MM.1S (cell line): ENCODE measurements around the gene PPP2R5E.

Experiments
- DNase-seq: peaks from one replicate; pipeline ENCODE4 v3.0.0-alpha.2; 2015
- H2AFZ ChIP-seq: fragments of 300-600 bp; sonication (generic); 2 replicates; pipeline ENCODE4 v1.6.0; 2016; ENCODE audit warnings: antibody characterized with exemption, low read length
- H3F3A ChIP-seq: fragments of 300-600 bp; sonication (generic); 2 replicates; pipeline ENCODE4 v1.6.1; 2016; ENCODE audit warnings: mild to moderate bottlenecking, antibody characterized with exemption, low read length, moderate library complexity, mixed read lengths; ENCODE audit not compliant: insufficient read depth
- H3K27ac ChIP-seq: fragments of 300-600 bp; sonication (generic); 2 replicates; pipeline ENCODE4 v1.5.1; 2016; ENCODE audit warnings: mild to moderate bottlenecking, low read length
- H3K27me3 ChIP-seq: fragments of 300-600 bp; sonication (generic); replicated peaks from 2 replicates; pipeline ENCODE4 v1.6.0; 2016; ENCODE audit warnings: low read length; ENCODE audit not compliant: insufficient read depth
- H3K36me3 ChIP-seq: fragments of 300-600 bp; sonication (generic); replicated peaks from 2 replicates; pipeline ENCODE4 v1.6.1; 2016; ENCODE audit warnings: mild to moderate bottlenecking, low read length, mixed read lengths; ENCODE audit not compliant: insufficient read depth
- H3K4me1 ChIP-seq: fragments of 300-600 bp; sonication (generic); 2 replicates; pipeline ENCODE4 v1.6.1; 2016; ENCODE audit warnings: low read length, mixed read lengths
- H3K4me2 ChIP-seq: fragments of 300-600 bp; sonication (generic); 2 replicates; pipeline ENCODE4 v1.6.0; 2016; ENCODE audit warnings: low read depth, low read length
- H3K4me3 ChIP-seq: fragments of 300-600 bp; sonication (generic); 2 replicates; pipeline ENCODE4 v1.5.1; 2016; ENCODE audit warnings: low read length, mixed read lengths
- H3K79me2 ChIP-seq: fragments of 300-600 bp; sonication (generic); 2 replicates; pipeline ENCODE4 v1.6.1; 2016; ENCODE audit warnings: mixed run types, low read length, mixed read lengths
- H3K9ac ChIP-seq: fragments of 300-600 bp; sonication (generic); 2 replicates; pipeline ENCODE4 v1.6.1; 2016; ENCODE audit warnings: low read length, mixed read lengths
- H3K9me2 ChIP-seq: fragments of 300-600 bp; sonication (generic); replicated peaks from 2 replicates; pipeline ENCODE4 v1.6.1; 2016; ENCODE audit warnings: mild to moderate bottlenecking, low read length, mixed read lengths; ENCODE audit not compliant: insufficient read depth
- H3K9me3 ChIP-seq: fragments of 300-600 bp; sonication (generic); replicated peaks from 2 replicates; pipeline ENCODE4 v1.6.1; 2016; ENCODE audit warnings: mild to moderate bottlenecking, low read length, mixed read lengths; ENCODE audit not compliant: insufficient read depth
- H4K20me1 ChIP-seq: fragments of 300-600 bp; sonication (generic); 2 replicates; pipeline ENCODE4 v1.6.1; 2016; ENCODE audit warnings: mild to moderate bottlenecking, low read length, moderate library complexity, mixed read lengths; ENCODE audit not compliant: insufficient read depth
- EZH2 ChIP-seq: fragments of 300-600 bp; sonication (generic); optimal IDR thresholded peaks from 2 replicates; pipeline ENCODE3; 2017; ENCODE audit warnings: low read depth, mild to moderate bottlenecking, antibody characterized with exemption, low read length, mixed read lengths
- EZH2phosphoT487 ChIP-seq: fragments of 300-600 bp; sonication (generic); IDR thresholded peaks from 2 replicates; pipeline ENCODE4 v1.6.1; 2018; ENCODE audit warnings: antibody characterized with exemption, low read length
- TF ChIP-seq, protein P1 (sequence below): fragments of 300-600 bp; sonication (generic); IDR thresholded peaks from 2 replicates; pipeline ENCODE4 v1.5.1; 2016; ENCODE audit warnings: antibody characterized with exemption, low read length, mixed read lengths

PPP2R5E gene

DNA sequence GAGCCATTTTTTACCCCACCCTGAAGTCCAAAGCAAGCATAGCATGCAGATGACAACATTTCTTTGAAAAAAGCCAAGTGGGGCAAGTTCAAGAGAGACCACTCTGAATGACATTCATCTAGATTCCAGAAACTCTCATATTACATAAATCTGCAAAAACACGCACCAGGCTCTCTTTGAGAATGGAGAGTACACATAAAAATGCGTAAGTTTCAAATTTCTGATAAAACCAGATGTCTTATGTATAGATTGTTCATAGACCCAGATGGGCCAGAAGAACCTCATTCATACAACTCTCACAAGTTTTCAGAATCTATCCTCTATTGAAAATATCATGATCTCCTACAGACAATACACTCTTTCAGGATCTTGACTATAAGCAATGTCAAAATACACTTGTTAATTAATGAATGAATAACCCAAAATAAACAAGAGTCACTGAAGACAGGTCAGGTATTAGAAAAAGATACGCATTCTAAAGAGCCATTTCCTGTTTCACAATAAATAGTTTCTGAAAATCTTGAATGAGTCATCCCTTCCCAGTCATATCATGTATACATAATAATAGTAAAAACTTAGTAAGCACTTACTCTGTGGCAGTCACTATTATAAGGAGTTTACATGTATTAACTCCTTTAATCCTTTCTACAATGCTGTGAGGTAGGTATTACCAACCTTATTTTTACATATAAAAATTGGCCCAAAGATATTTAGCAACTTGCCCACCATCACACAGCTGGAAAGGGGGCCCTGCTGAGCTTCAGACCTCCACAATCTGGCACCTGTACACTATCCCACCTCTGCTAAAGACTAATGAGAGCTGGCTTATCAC is 72.0 kb downstream of the PPP2R5E start:
- peak; percentile 65 for DNase-seq
- Histone ChIP-seq H3K9ac (peak overlapping the region; percentile 61), H3K36me3 (no peaks in the 10 kb centered on the region), H2AFZ (no peak overlapping the region), H3K4me3 (peak overlapping the region; percentile 29; the same call in 1 of the 2 replicates), H3K79me2 (peaks cover 75% of the 10 kb centered on the region), H3K4me1 (peaks cover 58% of the 10 kb centered on the region), H3K9me3 (no peaks in the 10 kb centered on the region), H3K27ac (peak overlapping the region; percentile 96), H3K4me2 (peak overlapping the region; percentile 85), H4K20me1 (no peaks in the 10 kb centered on the region), H3K9me2 (no peaks in the 10 kb centered on the region), H3F3A (peaks cover 21% of the 10 kb centered on the region), H3K27me3 (no peaks in the 10 kb centered on the region)
- TF ChIP-seq EZH2phosphoT487 (no peak), EZH2 (no peak)
- TF ChIP-seq, protein P1, sequence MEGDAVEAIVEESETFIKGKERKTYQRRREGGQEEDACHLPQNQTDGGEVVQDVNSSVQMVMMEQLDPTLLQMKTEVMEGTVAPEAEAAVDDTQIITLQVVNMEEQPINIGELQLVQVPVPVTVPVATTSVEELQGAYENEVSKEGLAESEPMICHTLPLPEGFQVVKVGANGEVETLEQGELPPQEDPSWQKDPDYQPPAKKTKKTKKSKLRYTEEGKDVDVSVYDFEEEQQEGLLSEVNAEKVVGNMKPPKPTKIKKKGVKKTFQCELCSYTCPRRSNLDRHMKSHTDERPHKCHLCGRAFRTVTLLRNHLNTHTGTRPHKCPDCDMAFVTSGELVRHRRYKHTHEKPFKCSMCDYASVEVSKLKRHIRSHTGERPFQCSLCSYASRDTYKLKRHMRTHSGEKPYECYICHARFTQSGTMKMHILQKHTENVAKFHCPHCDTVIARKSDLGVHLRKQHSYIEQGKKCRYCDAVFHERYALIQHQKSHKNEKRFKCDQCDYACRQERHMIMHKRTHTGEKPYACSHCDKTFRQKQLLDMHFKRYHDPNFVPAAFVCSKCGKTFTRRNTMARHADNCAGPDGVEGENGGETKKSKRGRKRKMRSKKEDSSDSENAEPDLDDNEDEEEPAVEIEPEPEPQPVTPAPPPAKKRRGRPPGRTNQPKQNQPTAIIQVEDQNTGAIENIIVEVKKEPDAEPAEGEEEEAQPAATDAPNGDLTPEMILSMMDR, result no peak

DNA sequence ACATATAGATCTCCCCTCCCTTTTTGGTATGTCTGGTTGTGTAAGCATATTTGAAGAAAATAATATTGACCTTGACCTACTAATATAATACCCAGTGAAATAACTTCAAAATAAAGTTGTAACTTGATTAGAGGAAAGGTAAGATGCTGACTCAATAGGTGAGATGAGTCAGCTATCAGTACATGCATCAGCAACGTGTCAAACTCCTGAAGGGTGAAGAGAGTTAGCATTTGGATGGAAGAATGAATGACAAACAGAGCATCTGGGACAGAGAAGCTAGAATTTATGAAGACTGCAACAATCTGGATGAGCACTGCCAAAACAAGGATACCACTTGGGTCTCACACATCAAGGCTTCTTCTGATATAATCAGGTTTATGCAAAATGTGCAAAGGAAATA is 74.9 kb downstream of the PPP2R5E start:
- Histone ChIP-seq H3K4me2 (no peak overlapping the region), H2AFZ (no peak overlapping the region), H3K36me3 (no peaks in the 10 kb centered on the region), H4K20me1 (no peaks in the 10 kb centered on the region), H3K27ac (no peak overlapping the region), H3K4me1 (peaks cover 40% of the 10 kb centered on the region), H3K9ac (no peak overlapping the region), H3K9me3 (no peaks in the 10 kb centered on the region), H3K4me3 (no peak overlapping the region), H3K79me2 (peaks cover 64% of the 10 kb centered on the region), H3K27me3 (no peaks in the 10 kb centered on the region), H3F3A (peaks cover 21% of the 10 kb centered on the region), H3K9me2 (no peaks in the 10 kb centered on the region)
- TF ChIP-seq EZH2, result no peak
- DNase-seq, result no peak

DNA sequence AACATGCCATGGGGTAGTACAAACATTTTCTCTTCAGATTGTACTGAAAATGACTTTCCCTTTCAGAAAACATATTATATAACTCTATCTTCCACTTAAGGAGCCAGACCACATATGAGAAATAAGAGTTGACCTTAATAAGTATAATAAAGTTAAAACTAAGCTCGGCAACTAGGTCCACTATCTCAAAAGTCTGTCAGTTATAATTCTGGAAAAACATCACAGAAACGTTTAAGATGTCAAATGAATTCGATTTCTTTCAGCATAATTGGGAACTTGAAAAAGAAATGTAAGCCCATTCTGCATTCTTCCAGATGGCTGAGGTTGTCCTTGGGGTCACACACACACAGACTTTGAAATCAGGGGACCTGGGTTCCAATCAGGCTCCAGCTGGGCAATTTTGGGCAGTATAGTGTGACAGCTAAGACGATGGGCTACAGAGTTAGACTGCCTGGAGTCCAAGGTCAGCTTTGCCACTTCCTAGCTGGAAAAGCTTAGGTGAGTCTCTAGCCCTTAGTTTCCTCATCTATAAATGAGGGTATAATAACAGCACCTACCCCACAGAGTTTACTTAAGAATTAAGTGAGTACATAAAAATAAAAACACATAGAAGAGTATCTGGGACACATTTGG is 75.6 kb downstream of the PPP2R5E start:
- H2AFZ ChIP-seq, result no peak overlapping the region
- H3K27me3 ChIP-seq, result no peaks in the 10 kb centered on the region
- no peaks in the 10 kb centered on the region for H3K36me3 ChIP-seq
- H3K4me1 ChIP-seq, result peaks cover 33% of the 10 kb centered on the region
- no peaks in the 10 kb centered on the region for H3K9me2 ChIP-seq
- H3K4me3 ChIP-seq, result no peak overlapping the region
- TF ChIP-seq, protein P1, result no peak
- TF ChIP-seq EZH2, result no peak
- no peak for TF ChIP-seq EZH2phosphoT487
- H3K79me2 ChIP-seq, result peaks cover 57% of the 10 kb centered on the region
- DNase-seq, result no peak
- H4K20me1 ChIP-seq, result no peaks in the 10 kb centered on the region
- no peaks in the 10 kb centered on the region for H3K9me3 ChIP-seq
- no peak overlapping the region for H3K27ac ChIP-seq
- no peak overlapping the region for H3K9ac ChIP-seq
- H3F3A ChIP-seq, result peaks cover 21% of the 10 kb centered on the region
- H3K4me2 ChIP-seq, result no peak overlapping the region

DNA sequence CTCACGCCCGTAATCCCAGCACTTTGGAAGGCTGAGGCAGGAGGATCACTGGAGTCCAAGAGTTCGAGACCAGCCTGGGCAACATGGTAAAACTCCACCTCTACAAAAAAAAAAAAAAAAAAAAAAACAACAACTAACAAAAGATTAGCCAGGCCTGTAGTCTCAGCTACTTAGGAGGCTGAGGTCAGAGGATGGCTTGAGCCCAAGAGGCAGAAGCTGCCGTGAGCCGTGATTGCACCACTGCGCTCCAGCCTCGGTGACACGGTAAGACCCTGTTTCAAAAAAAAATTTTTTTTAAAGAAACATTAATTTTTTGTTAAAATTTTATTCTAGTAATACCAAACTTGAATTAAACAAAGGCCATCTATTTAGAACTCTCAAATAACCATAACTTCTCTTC is 77.8 kb downstream of the PPP2R5E start:
- no peak for DNase-seq
- Histone ChIP-seq H3K79me2 (peaks cover 56% of the 10 kb centered on the region), H3K9me2 (no peaks in the 10 kb centered on the region), H3K4me2 (no peak overlapping the region), H3K9ac (no peak overlapping the region), H3F3A (peaks cover 5% of the 10 kb centered on the region), H3K27me3 (no peaks in the 10 kb centered on the region), H3K27ac (no peak overlapping the region), H2AFZ (no peak overlapping the region), H3K9me3 (no peaks in the 10 kb centered on the region), H3K4me3 (no peak overlapping the region), H3K36me3 (no peaks in the 10 kb centered on the region), H4K20me1 (no peaks in the 10 kb centered on the region), H3K4me1 (peaks cover 14% of the 10 kb centered on the region; the same call in 1 of the 2 replicates)
- TF ChIP-seq EZH2phosphoT487 (no peak), EZH2 (no peak)
- TF ChIP-seq, protein P1, result no peak
